ENCODE measurements around the gene EME2.

The EME2 gene

DNA sequence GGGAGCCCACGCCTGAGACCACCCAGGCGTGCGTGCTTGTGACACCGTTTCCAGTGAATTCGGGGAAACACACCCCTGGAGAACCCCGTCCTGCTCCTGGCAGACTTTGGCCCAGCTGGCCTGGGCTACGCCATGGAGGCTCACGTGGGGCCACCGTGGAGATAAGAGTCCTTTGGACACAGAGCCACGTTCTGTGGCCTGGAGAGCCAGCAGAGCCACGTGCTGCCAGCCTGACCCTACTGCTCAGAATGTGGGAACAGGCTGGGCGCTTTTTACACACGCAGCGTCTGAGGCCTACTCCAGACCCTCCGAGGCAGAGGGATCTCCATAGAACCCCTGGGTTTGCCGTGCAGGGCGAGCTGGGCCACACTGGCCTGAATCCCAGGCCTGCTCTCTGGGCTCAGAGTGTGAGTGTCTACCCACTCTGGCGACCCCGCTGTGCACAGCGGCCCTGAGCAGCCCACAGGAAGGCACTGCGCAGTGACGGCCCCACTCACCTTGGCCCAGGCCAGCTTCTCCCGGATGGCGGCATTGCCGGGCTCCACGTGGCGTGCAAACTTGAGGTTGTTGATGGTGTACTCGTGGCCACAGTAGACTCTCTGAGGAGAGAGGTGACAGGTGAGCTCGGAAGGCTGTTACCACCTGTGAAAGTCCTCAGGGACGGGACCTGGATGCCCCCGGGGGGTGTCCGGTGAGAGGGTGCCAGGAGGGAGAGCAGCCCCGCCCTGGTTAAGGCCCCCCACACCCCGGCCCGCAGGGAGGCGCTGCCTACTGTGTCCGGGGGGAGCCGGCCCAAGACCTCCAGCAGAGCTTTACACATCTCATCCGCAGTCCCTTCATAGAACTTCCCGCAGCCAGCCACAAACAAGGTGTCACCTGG, 44.0 kb downstream of the EME2 start:
- H3K36me3 ChIP-seq (ENCODE audit: control insufficient read depth in 1 of 2, insufficient read depth in 2 of 2, low read length in 2 of 2), result peaks cover 41 to 50% of the 10 kb centered on the region in 2 experiments
- no CpG with 5 or more reads among the region's 40 CpGs for WGBS (ENCODE audit: extremely low coverage, insufficient coverage, insufficient read length)
- H3K9ac ChIP-seq (ENCODE audit: low read length), result no peak overlapping the region

DNA sequence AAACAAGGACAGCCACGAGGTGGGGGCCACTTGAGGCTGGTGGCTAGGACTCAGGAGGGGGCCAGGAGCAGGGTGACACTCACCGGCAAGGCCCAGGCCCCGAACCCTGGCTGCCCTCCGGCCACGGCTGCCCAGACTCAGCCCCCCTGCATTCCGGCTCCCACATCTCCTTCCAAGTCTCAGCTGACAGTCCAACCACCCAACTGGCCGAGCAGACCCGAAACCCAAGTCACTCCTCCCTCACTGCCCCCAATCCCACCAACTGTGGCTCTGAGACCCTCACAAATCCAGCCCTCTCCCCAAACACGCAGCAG, 44.6 kb downstream of the EME2 start:
- WGBS (ENCODE audit: extremely low coverage, insufficient coverage, insufficient read length), result no CpG with 5 or more reads among the region's 9 CpGs
- no peak overlapping the region for H3K9ac ChIP-seq (ENCODE audit: low read length)
- no peak overlapping the region for H3K4me2 ChIP-seq (ENCODE audit: low read length)
- no peak overlapping the region for H2AFZ ChIP-seq (ENCODE audit: insufficient read depth, low read length, poor library complexity)
- no peak overlapping the region for H3K4me3 ChIP-seq (ENCODE audit: low read depth, low read length)
- H2AK5ac ChIP-seq (ENCODE audit: low read length), result no peak overlapping the region
- H2BK5ac ChIP-seq (ENCODE audit: low read depth, low read length, poor library complexity), result no peak overlapping the region
- H3K14ac ChIP-seq (ENCODE audit: low read length), result no peak overlapping the region
- no peak overlapping the region for H3K18ac ChIP-seq (ENCODE audit: low read length)
- H3K4ac ChIP-seq (ENCODE audit: low read depth, low read length), result no peak overlapping the region
- H4K91ac ChIP-seq (ENCODE audit: low read depth, low read length), result no peak overlapping the region
- H3K27ac ChIP-seq (ENCODE audit: low read depth, low read length), result no peak overlapping the region
- H4K8ac ChIP-seq (ENCODE audit: low read depth, low read length), result no peak overlapping the region
- H3K23ac ChIP-seq (ENCODE audit: low read length), result no peak overlapping the region
- H3K36me3 ChIP-seq (ENCODE audit: control insufficient read depth in 1 of 2, insufficient read depth in 2 of 2, low read length in 2 of 2), result peaks cover 44 to 54% of the 10 kb centered on the region in 2 experiments
- no peaks in the 10 kb centered on the region for H3K79me1 ChIP-seq (ENCODE audit: low read length)
- no peaks in the 10 kb centered on the region for H3K9me3 ChIP-seq (ENCODE audit: insufficient read depth, low read depth, low read length)
- DNase-seq, result no peak
- H2BK12ac ChIP-seq (ENCODE audit: low read length), result no peak overlapping the region
- no peaks in the 10 kb centered on the region for H3K27me3 ChIP-seq (ENCODE audit: insufficient read depth, low read length)
- no peaks in the 10 kb centered on the region for H3K4me1 ChIP-seq (ENCODE audit: control insufficient read depth in 1 of 2, insufficient read depth in 2 of 2, low read length in 2 of 2)
- no peak overlapping the region for H4K12ac ChIP-seq (ENCODE audit: low read depth, low read length)
- no peak overlapping the region for H2BK120ac ChIP-seq (ENCODE audit: insufficient read depth, low read length, poor library complexity)
- no peaks in the 10 kb centered on the region for H3K79me2 ChIP-seq (ENCODE audit: control insufficient read depth, insufficient read depth, low read length, poor library complexity)

More for the DNA sequence above, 44.0 kb downstream of the EME2 start:
- no peak overlapping the region for H3K4me3 ChIP-seq (ENCODE audit: low read depth, low read length)
- no peak for DNase-seq
- H4K91ac ChIP-seq (ENCODE audit: low read depth, low read length), result no peak overlapping the region
- H4K12ac ChIP-seq (ENCODE audit: low read depth, low read length), result no peak overlapping the region
- H3K79me2 ChIP-seq (ENCODE audit: control insufficient read depth, insufficient read depth, low read length, poor library complexity), result no peaks in the 10 kb centered on the region
- H3K18ac ChIP-seq (ENCODE audit: low read length), result no peak overlapping the region
- H3K4ac ChIP-seq (ENCODE audit: low read depth, low read length), result no peak overlapping the region
- no peak overlapping the region for H2BK120ac ChIP-seq (ENCODE audit: insufficient read depth, low read length, poor library complexity)
- no peak overlapping the region for H2AFZ ChIP-seq (ENCODE audit: insufficient read depth, low read length, poor library complexity)
- no peaks in the 10 kb centered on the region for H3K79me1 ChIP-seq (ENCODE audit: low read length)
- H3K9me3 ChIP-seq (ENCODE audit: insufficient read depth, low read depth, low read length), result no peaks in the 10 kb centered on the region
- H3K4me2 ChIP-seq (ENCODE audit: low read length), result no peak overlapping the region
- H3K14ac ChIP-seq (ENCODE audit: low read length), result no peak overlapping the region
- no peak overlapping the region for H2BK5ac ChIP-seq (ENCODE audit: low read depth, low read length, poor library complexity)
- no peak overlapping the region for H3K27ac ChIP-seq (ENCODE audit: low read depth, low read length)
- no peaks in the 10 kb centered on the region for H3K27me3 ChIP-seq (ENCODE audit: insufficient read depth, low read length)
- no peak overlapping the region for H2BK12ac ChIP-seq (ENCODE audit: low read length)
- no peaks in the 10 kb centered on the region for H3K4me1 ChIP-seq (ENCODE audit: control insufficient read depth in 1 of 2, insufficient read depth in 2 of 2, low read length in 2 of 2)
- H2AK5ac ChIP-seq (ENCODE audit: low read length), result no peak overlapping the region
- no peak overlapping the region for H3K23ac ChIP-seq (ENCODE audit: low read length)
- H4K8ac ChIP-seq (ENCODE audit: low read depth, low read length), result no peak overlapping the region

DNA sequence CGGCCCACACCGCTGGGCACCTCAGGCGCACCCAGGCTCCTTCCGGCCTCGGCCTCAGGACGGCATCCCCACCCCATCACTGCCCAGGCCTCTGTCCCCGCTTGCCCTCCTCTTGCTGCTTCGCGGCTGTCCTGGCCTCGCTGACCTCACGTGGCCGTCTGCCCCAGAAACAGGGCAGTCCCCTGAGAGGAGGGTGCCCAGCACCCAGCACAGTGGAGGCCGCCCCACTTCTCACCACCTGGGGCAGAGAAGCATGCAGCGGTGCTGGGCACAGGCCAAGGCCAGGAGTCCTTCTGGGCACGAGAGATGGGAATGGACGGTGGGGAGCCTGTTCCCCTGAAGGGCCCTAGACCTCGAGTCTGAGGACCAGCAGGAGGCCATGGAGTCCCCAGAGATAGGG, 45.1 kb downstream of the EME2 start:
- Histone ChIP-seq H3K9me3 (ENCODE audit: insufficient read depth, low read depth, low read length) (no peaks in the 10 kb centered on the region), H4K91ac (ENCODE audit: low read depth, low read length) (no peak overlapping the region), H2BK12ac (ENCODE audit: low read length) (no peak overlapping the region), H2BK5ac (ENCODE audit: low read depth, low read length, poor library complexity) (no peak overlapping the region), H3K4me2 (ENCODE audit: low read length) (no peak overlapping the region), H3K4me1 (ENCODE audit: control insufficient read depth in 1 of 2, insufficient read depth in 2 of 2, low read length in 2 of 2) (no peaks in the 10 kb centered on the region), H3K4me3 (ENCODE audit: low read depth, low read length) (no peak overlapping the region), H3K79me1 (ENCODE audit: low read length) (no peaks in the 10 kb centered on the region), H3K14ac (ENCODE audit: low read length) (no peak overlapping the region), H2AK5ac (ENCODE audit: low read length) (no peak overlapping the region), H3K4ac (ENCODE audit: low read depth, low read length) (no peak overlapping the region), H3K27ac (ENCODE audit: low read depth, low read length) (no peak overlapping the region), H3K79me2 (ENCODE audit: control insufficient read depth, insufficient read depth, low read length, poor library complexity) (no peaks in the 10 kb centered on the region), H3K23ac (ENCODE audit: low read length) (no peak overlapping the region), H2AFZ (ENCODE audit: insufficient read depth, low read length, poor library complexity) (no peak overlapping the region), H3K36me3 (ENCODE audit: control insufficient read depth in 1 of 2, insufficient read depth in 2 of 2, low read length in 2 of 2) (peaks cover 49 to 59% of the 10 kb centered on the region in 2 experiments), H3K9ac (ENCODE audit: low read length) (no peak overlapping the region), H3K18ac (ENCODE audit: low read length) (no peak overlapping the region), H4K8ac (ENCODE audit: low read depth, low read length) (no peak overlapping the region), H4K12ac (ENCODE audit: low read depth, low read length) (no peak overlapping the region), H2BK120ac (ENCODE audit: insufficient read depth, low read length, poor library complexity) (no peak overlapping the region), H3K27me3 (ENCODE audit: insufficient read depth, low read length) (no peaks in the 10 kb centered on the region)
- no CpG with 5 or more reads among the region's 17 CpGs for whole genome bisulfite sequencing (ENCODE audit: extremely low coverage, insufficient coverage, insufficient read length)
- DNase-seq, result no peak

DNA sequence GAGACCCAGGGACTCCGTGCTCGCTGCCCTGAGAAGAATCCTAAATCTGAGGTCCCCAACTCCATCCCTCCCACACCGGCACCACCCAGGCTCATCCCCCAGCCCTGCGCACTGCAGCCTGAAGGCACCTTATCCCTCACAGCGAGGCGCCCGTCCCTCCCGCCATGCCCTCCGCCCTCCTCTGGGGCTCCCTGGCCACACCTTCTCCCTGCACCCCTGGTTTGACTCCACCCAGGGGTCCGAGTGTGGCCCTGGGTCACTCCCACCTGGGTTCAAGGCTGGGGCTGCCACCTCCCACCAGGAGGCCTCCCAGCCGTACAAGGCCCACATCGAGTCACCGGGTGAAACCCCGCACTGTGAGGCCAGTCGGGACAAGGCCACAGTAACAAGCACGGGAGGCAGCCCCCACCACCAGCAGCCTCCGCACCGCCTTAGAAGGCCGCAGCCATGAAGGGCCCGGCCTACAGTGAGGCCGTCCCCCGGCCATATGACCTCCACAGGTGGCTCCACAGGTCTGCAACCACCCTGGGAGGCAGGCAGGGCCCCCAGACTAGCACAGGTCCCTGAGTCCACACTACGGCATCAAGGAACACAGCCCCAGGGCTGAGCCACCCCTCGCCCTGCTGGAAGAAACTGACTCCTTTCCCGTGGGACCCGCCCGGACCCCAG, 45.7 kb downstream of the EME2 start:
- H2AK5ac ChIP-seq (ENCODE audit: low read length), result no peak overlapping the region
- H3K9ac ChIP-seq (ENCODE audit: low read length), result no peak overlapping the region
- no peak overlapping the region for H2BK12ac ChIP-seq (ENCODE audit: low read length)
- no peak for DNase-seq
- H2AFZ ChIP-seq (ENCODE audit: insufficient read depth, low read length, poor library complexity), result no peak overlapping the region
- no peaks in the 10 kb centered on the region for H3K27me3 ChIP-seq (ENCODE audit: insufficient read depth, low read length)
- no peak overlapping the region for H3K23ac ChIP-seq (ENCODE audit: low read length)
- no peak overlapping the region for H3K14ac ChIP-seq (ENCODE audit: low read length)
- no peak overlapping the region for H2BK5ac ChIP-seq (ENCODE audit: low read depth, low read length, poor library complexity)
- no peak overlapping the region for H3K4me3 ChIP-seq (ENCODE audit: low read depth, low read length)
- no peak overlapping the region for H3K4me2 ChIP-seq (ENCODE audit: low read length)
- no CpG with 5 or more reads among the region's 27 CpGs for WGBS (ENCODE audit: extremely low coverage, insufficient coverage, insufficient read length)
- H3K27ac ChIP-seq (ENCODE audit: low read depth, low read length), result no peak overlapping the region
- H3K79me1 ChIP-seq (ENCODE audit: low read length), result no peaks in the 10 kb centered on the region
- no peaks in the 10 kb centered on the region for H3K4me1 ChIP-seq (ENCODE audit: control insufficient read depth in 1 of 2, insufficient read depth in 2 of 2, low read length in 2 of 2)
- H3K36me3 ChIP-seq (ENCODE audit: control insufficient read depth in 1 of 2, insufficient read depth in 2 of 2, low read length in 2 of 2), result peaks cover 52 to 60% of the 10 kb centered on the region in 2 experiments
- no peak overlapping the region for H4K8ac ChIP-seq (ENCODE audit: low read depth, low read length)
- H3K79me2 ChIP-seq (ENCODE audit: control insufficient read depth, insufficient read depth, low read length, poor library complexity), result no peaks in the 10 kb centered on the region
- no peak overlapping the region for H3K18ac ChIP-seq (ENCODE audit: low read length)
- H2BK120ac ChIP-seq (ENCODE audit: insufficient read depth, low read length, poor library complexity), result no peak overlapping the region
- no peak overlapping the region for H4K12ac ChIP-seq (ENCODE audit: low read depth, low read length)
- no peak overlapping the region for H4K91ac ChIP-seq (ENCODE audit: low read depth, low read length)
- no peaks in the 10 kb centered on the region for H3K9me3 ChIP-seq (ENCODE audit: insufficient read depth, low read depth, low read length)
- H3K4ac ChIP-seq (ENCODE audit: low read depth, low read length), result no peak overlapping the region

Data from trophoblast cell (in vitro differentiated cells and primary cell).